DOHH2 (cell line): ENCODE measurements around the gene MCF2L.

ENCODE experiments used
- H3F3A ChIP-seq: fragments of 200-600 bp; sonication (generic), shearing (Covaris generic); 2 replicates; pipeline ENCODE4 v1.6.0; 2016; ENCODE audit warnings: antibody characterized with exemption, mild to moderate bottlenecking; ENCODE audit not compliant: control insufficient read depth, insufficient read depth
- H3K27ac ChIP-seq: fragments of 200-600 bp; sonication (generic); 2 replicates; pipeline ENCODE4 v1.5.1; 2014; ENCODE audit warnings: low read depth, mild to moderate bottlenecking, low read length, moderate library complexity
- H3K27me3 ChIP-seq: fragments of 200-600 bp; sonication (generic); 2 replicates; pipeline ENCODE4 v1.6.1; 2014; ENCODE audit warnings: mild to moderate bottlenecking, low read length, mixed read lengths; ENCODE audit not compliant: control insufficient read depth
- H3K36me3 ChIP-seq: fragments of 200-600 bp; sonication (generic); 2 replicates; pipeline ENCODE4 v1.6.1; 2014; ENCODE audit warnings: mild to moderate bottlenecking, low read length, moderate library complexity, mixed read lengths; ENCODE audit not compliant: control insufficient read depth
- H3K4me1 ChIP-seq: fragments of 200-600 bp; sonication (generic); 2 replicates; pipeline ENCODE4 v1.6.1; 2014; ENCODE audit warnings: mild to moderate bottlenecking, low read length, mixed read lengths; ENCODE audit not compliant: control insufficient read depth
- H3K4me2 ChIP-seq: fragments of 200-600 bp; sonication (generic); 2 replicates; pipeline ENCODE4 v1.6.0; 2014; ENCODE audit warnings: mild to moderate bottlenecking, low read length, moderate library complexity
- H3K4me3 ChIP-seq: fragments of 200-600 bp; sonication (generic); 2 replicates; pipeline ENCODE4 v1.5.1; 2014; ENCODE audit warnings: mild to moderate bottlenecking, low read length, mixed read lengths
- H3K79me2 ChIP-seq: fragments of 200-600 bp; sonication (generic); 2 replicates; pipeline ENCODE4 v1.6.1; 2014; ENCODE audit warnings: mild to moderate bottlenecking, low read length, mixed read lengths; ENCODE audit not compliant: control insufficient read depth
- H3K9me2 ChIP-seq: fragments of 200-600 bp; sonication (generic); replicated peaks from 2 replicates; pipeline ENCODE4 v1.6.1; 2014; ENCODE audit warnings: mild to moderate bottlenecking, low read length, mixed read lengths; ENCODE audit not compliant: control insufficient read depth
- H3K9me3 ChIP-seq: fragments of 200-600 bp; sonication (generic); 2 replicates; pipeline ENCODE4 v1.6.1; 2014; ENCODE audit warnings: antibody characterized with exemption, low read length, mixed read lengths; ENCODE audit not compliant: control insufficient read depth, insufficient read depth
- H4K20me1 ChIP-seq: fragments of 200-600 bp; sonication (generic); 2 replicates; pipeline ENCODE4 v1.6.0; 2014; ENCODE audit warnings: low read depth, mild to moderate bottlenecking, antibody characterized with exemption, low read length, moderate library complexity; ENCODE audit not compliant: control insufficient read depth, insufficient read depth
- CTCF ChIP-seq: fragments of 200-600 bp; sonication (generic); IDR thresholded peaks from one replicate; pipeline ENCODE4 v1.5.1; 2014; ENCODE audit warnings: antibody characterized with exemption, mild to moderate bottlenecking, low read depth, low read length; ENCODE audit not compliant: poor library complexity, severe bottlenecking
- EZH2phosphoT487 ChIP-seq: fragments of 200-600 bp; sonication (generic); IDR thresholded peaks from 2 replicates; pipeline ENCODE4 v1.6.1; 2017; ENCODE audit warnings: borderline replicate concordance, mild to moderate bottlenecking, antibody characterized with exemption, low read length, moderate library complexity, mixed read lengths

MCF2L gene

GRCh38 chr13:112985803-112986408, 16.9 kb downstream of the MCF2L start:
- no peaks in the 10 kb centered on the region for H3K79me2 ChIP-seq
- TF ChIP-seq CTCF (no peak), EZH2phosphoT487 (no peak)
- no peak overlapping the region for H3K27ac ChIP-seq
- no peaks in the 10 kb centered on the region for H3K9me2 ChIP-seq
- H3K4me2 ChIP-seq, result no peak overlapping the region
- no peaks in the 10 kb centered on the region for H3F3A ChIP-seq
- H4K20me1 ChIP-seq, result no peaks in the 10 kb centered on the region
- no peaks in the 10 kb centered on the region for H3K36me3 ChIP-seq
- H3K4me3 ChIP-seq, result no peak overlapping the region
- no peaks in the 10 kb centered on the region for H3K4me1 ChIP-seq
- H3K27me3 ChIP-seq, result no peaks in the 10 kb centered on the region
- no peaks in the 10 kb centered on the region for H3K9me3 ChIP-seq

DNA sequence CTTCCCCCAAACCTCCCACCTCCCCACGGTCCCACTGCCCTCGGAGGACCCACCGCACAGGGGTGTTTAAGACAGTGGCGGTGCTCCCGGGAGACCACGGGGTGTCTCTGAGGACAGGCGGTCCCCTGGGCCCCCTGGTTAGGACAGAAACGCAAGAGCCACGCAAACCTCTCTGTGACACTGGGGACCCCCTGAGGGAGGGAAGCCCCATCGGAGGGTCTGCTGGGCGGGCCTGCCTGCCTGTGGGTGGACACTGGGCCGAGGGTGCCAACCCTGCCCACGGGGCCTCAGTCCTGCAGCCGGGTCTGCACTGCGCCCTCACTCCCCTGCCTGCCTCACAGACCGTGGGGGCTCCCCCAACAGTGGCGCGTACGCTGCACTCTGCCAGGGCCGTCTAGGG, 17.5 kb downstream of the MCF2L start:
- H3K27me3 ChIP-seq, result no peaks in the 10 kb centered on the region
- H4K20me1 ChIP-seq, result no peaks in the 10 kb centered on the region
- no peaks in the 10 kb centered on the region for H3K79me2 ChIP-seq
- no peaks in the 10 kb centered on the region for H3K36me3 ChIP-seq
- H3K4me3 ChIP-seq, result no peak overlapping the region
- H3K4me1 ChIP-seq, result no peaks in the 10 kb centered on the region
- no peak overlapping the region for H3K27ac ChIP-seq
- H3K9me2 ChIP-seq, result no peaks in the 10 kb centered on the region
- no peak overlapping the region for H3K4me2 ChIP-seq
- TF ChIP-seq CTCF, result no peak
- no peak for TF ChIP-seq EZH2phosphoT487
- H3F3A ChIP-seq, result no peaks in the 10 kb centered on the region
- no peaks in the 10 kb centered on the region for H3K9me3 ChIP-seq

DNA sequence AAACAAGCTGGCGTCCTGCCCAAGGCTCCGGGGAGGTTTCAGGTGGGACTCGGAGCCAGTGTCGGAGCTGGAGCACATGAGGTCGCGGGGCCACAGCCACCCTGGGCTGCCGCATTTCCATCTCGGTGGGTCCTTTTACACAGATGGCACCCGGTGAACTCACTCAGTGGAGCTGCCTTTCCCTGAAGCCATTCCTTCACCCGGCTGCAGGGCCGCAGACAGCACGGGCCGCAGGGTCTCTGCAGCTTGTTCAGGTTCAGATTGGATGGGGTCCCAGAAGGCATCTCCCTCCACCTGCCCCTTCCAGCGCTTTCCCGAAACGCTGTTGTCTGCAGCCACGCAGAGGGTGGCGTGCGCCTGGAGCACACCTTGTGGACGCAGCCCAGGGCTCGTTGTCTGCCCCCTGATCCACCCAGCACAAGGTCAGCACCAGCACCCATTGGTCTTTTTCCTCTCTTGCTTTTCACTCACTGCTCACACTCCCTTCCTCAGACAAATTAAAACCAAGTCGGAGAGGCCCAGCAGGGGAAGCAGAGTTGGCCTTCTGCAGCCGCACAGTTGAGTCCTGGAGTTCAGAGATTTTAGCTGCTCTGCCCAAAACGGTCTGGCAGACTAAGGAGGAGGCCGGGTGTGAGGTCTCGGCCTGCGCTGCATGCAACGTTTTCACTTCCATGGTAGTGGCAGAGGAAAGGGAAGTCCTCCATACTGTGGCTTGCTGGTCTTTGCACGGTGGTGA, 18.1 kb downstream of the MCF2L start:
- TF ChIP-seq CTCF (no peak), EZH2phosphoT487 (no peak)
- H3K4me1 ChIP-seq, result no peaks in the 10 kb centered on the region
- H3F3A ChIP-seq, result no peaks in the 10 kb centered on the region
- H3K27ac ChIP-seq, result no peak overlapping the region
- no peak overlapping the region for H3K4me2 ChIP-seq
- no peaks in the 10 kb centered on the region for H4K20me1 ChIP-seq
- no peaks in the 10 kb centered on the region for H3K9me3 ChIP-seq
- H3K27me3 ChIP-seq, result no peaks in the 10 kb centered on the region
- H3K4me3 ChIP-seq, result no peak overlapping the region
- no peaks in the 10 kb centered on the region for H3K9me2 ChIP-seq
- no peaks in the 10 kb centered on the region for H3K36me3 ChIP-seq
- no peaks in the 10 kb centered on the region for H3K79me2 ChIP-seq
